Stimulated activated CD4-positive, alpha-beta T cell treated with anti-CD3 and anti-CD28 coated beads, TNF-alpha, amount 100 ng/mL, for 24 hours (primary cell): ENCODE data around the gene BMP15.

Experiments used
- DNase-seq, 3 experiments: peaks; one replicate each; pipeline ENCODE4 v3.0.0-alpha.2; 2020; ENCODE audit warnings: low read depth in 3 of 3

Gene BMP15

DNA sequence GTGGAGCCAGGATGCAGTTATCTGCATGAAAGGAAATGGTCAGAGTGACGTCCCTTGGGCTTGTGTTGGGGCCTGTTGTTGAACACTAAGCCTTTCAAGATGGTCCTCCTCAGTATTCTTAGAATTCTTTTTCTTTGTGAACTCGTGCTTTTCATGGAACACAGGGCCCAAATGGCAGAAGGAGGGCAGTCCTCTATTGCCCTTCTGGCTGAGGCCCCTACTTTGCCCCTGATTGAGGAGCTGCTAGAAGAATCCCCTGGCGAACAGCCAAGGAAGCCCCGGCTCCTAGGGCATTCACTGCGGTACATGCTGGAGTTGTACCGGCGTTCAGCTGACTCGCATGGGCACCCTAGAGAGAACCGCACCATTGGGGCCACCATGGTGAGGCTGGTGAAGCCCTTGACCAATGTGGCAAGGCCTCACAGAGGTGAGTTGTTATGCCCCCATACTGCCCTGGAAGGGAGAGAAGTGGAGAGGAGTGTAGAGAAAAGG, at the start of gene BMP15:
Gene BMP15 (plus strand): TSS at position 51 of the 492 bp plus-strand sequence. CDS start 49 bp downstream, at position 100.
- no peak for DNase-seq

DNA sequence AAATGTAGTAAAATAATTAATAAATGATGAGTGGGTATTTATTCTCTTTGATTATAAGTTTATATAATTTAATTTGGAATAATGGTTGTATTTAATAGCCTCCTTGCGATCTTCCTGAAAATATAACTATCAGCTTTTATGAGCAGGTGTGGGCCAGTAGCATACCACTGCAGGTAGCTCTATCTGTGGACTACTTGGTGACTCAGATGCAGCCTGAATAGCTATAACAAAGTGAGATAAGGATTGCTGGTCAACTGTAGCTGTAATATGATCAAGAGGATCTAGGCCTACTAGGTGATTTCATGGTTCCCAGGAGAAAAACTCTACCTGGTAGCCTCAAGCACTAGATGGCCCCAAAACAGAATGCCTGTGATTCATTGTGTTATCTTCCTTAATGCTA, 47.1 kb upstream of the BMP15 start:
- DNase-seq: no peak

DNA sequence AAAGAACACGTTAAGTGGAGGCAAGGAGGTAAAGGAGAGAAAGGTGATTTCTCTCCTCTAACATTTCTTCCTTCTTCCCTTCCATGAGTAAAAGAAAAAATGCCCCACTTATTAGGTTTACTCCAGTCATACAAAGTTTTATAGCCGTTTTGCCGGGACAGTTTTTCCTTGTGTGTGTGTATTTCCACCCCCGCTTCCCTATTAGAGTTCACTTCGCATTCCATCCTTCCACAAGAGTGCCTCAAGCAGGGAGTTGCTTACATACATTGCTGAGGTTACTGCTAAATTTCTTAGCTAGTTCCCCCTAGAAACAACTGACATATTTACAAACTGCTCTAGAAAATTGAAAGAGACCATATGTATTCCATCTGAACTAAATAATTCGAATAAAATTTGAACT, 45.2 kb upstream of the BMP15 start:
- DNase-seq: no peak

DNA sequence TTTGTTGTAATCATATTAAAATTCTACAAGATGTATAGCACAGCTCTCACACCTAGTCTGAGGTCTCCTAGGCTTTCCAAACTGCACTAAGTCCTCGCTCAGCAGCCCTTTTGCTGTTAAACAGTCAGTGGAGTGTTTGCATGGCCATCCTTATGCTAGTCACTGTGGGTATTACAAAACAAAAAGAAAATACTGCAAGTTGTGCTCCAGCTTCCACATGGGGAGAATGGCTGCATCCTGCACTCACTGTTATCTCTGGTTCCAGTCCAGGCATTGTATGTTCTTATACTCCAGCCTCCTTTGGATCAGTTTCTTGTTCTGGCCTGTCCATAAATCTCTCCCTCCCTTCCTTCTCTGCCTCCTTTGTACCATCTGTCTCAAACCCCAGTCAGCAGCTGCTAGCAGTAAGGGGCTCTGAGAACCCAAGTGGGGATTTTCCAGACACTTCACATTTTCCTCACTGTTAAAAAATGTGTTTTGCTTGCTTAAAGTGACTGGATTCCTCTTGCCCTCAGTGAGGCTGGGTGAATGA, 38.5 kb upstream of the BMP15 start:
- DNase-seq: no peak

DNA sequence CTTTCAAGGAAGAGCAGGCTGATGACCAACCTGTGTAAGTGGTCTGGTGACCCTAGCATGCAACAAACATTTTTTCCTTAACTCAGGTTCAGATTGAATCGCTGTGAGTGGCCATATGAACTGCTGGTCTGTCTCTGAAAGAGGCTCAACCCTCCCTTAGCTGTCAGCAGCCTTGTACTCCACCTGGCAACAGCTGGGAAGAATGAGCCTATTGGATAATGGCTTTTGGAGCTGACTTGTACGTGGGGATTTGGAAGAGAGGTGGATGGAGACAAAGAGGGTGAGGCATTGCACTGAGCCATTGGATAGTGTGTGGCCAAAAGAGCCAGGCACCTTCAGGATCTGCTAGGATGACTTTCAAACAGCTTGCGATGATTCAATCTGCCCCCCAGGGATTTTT, 35.7 kb upstream of the BMP15 start:
- DNase-seq: no peak

DNA sequence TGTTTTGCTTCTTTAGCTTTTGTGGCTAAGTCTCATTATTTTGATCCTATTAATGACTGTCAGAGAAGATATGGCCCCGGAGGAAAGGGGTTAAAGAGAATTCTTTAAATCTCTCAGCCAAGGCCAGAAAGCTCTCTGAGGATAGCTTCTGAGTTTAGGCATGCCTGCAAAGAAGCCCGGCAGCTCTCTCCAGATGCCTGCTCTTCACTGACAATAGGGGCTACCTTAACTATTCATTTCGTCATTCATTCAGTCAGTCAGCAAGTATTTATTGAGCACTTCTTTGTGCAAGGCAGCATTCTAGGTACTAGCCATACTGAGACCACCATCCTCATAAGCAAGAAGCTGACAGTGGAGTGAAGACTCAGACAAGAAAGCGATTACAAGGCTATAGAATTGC, 34.0 kb upstream of the BMP15 start:
- DNase-seq: no peak

DNA sequence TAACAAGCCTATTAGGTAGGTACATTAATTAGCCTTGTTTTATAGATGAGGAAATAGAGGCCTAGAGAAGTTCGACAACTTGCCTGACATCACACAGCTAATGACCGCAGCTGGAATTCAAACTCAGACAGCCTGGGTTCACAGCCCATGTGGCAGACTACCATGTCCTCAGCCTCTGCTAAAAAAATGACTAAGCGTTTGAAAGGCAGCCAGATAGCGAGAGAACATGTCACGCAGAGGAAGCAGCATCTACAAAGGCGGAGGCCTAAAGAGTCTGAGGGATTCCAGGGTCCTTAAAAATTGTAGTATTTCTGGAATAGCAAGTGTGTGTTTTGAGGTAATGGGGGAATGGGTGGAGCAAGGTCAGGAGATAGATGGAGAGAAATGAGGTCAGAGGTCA, 33.2 kb upstream of the BMP15 start:
- DNase-seq: no peak

DNA sequence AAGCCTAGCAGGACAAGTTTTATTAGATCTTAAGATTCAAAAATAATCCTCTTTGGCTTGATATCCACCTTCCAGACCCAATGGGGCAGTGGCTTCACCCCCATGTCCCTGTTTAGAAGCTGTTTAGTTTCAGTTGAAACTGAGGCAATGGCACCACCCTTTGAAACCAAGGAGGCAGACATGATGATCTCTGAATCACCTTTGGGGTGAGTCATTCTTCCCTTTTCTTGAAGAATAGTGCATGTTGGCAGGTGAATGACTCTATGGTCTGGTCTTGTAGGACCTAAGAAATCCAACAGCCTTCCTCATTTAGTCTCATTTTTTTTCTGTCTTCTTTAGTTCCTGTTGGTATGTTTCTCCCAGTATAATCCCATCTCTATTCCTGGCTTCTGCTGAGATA, 29.5 kb upstream of the BMP15 start:
- no peak for DNase-seq

DNA sequence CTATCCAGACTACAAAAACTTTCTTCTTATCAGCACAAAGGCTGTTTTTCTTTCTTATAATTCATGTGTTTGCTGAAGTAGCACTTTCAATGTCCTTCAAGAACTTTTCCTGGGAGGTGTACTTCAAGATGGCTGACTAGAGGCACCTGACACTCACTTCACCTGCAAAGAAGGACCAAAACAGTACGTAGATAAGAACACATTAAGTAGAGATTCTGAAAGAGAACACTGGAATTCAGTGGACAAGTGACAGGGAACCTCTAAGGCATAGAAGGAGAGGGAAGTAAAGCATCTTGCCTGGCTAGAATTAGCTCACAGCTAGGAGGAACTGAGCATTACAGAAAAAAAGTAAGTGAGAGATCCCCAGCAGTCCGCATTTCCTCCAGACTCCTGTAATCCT, 21.7 kb upstream of the BMP15 start:
- no peak for DNase-seq

DNA sequence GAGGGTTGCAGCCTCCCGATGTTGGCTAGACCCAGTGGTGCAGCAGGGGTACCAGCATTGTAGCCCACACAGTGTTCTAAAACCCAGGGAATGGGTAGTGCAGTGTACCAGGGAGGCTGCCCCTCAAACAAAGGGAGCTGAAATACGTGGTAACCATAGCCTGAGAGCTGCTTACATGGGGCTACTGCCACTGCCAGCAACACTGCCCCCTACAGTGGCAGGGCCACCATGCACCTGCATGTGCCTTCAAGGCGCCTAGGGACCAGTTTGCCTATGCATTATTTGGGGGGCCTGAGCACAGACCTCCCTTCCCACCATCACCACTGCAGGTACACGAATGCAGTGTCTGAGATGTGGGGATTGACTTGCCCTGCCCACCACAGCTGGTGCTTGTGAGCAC, 21.0 kb upstream of the BMP15 start:
- DNase-seq: no peak

DNA sequence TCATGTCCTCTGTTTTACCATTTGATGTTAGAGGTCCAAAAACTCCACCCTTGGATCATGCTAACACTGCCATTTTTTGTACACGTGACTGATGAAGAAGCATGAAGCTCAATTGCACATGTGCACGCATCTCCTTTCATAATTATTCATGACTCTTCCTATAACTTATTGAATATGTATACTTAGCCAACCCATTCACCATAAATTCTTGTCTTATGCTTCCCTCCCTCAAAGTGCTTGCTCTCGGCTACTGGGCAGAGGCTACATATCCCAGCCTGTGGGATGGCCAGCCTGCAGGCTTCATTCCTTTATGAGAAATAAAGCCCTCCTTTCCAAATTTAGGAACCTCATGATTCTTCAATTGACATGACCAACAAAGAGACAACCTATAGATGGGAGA, 17.5 kb upstream of the BMP15 start:
- no peak for DNase-seq

DNA sequence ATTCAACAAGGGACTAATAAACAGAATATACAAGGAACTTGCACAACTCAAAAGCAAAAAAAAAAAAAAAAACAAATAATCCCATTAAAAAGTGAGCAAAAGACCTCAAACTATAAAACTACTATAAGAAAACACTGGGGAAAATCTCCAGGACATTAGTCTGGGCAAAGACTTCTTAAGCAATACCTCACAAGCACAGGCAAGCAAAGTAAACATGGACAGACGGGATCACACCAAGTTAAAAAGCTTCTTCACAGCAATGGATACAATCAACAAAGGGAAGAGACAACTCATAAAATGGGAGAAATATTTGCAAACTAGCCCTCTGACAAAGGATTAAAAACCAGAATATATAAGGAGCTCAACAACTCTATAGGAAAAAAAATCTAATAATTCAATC, 17.1 kb upstream of the BMP15 start:
- DNase-seq: no peak

DNA sequence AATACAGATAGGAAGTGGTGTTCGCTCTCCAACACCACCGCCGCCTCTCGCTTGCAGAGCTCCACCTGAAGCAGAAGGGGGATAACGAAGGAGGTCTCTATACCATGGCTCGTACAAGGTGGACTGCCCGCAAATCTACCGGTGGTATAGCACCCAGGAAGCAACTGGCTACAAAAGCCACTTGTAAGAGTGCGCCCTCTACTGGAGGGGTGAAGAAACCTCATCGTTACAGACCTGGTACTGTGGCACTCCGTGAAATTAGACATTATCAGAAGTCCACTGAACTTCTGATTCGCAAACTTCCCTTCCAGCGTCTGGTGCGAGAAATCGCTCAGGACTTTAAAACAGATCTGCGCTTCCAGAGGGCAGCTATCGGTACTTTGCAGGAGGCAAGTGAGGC, 5.2 kb upstream of the BMP15 start:
- no peak for DNase-seq

DNA sequence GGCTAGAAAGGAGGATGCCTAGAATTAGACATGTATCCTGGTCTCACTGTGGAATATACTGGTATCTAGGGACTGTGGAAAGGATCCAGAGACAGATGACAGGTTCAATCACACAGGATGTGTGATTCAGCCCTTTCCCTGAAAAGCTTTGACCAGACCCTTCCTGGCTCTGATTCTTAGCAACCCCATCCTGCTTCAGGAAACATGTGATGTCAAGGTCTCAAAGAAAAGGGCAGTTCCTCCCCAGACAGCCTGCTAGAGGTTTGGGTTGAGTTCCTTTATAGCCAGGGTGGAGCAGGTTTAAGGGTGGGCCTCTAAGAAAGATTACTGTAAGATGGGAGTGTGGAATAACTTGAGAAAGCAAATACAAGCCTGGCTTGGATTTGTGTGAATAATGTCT, 3.0 kb downstream of the BMP15 start:
- no peak for DNase-seq

DNA sequence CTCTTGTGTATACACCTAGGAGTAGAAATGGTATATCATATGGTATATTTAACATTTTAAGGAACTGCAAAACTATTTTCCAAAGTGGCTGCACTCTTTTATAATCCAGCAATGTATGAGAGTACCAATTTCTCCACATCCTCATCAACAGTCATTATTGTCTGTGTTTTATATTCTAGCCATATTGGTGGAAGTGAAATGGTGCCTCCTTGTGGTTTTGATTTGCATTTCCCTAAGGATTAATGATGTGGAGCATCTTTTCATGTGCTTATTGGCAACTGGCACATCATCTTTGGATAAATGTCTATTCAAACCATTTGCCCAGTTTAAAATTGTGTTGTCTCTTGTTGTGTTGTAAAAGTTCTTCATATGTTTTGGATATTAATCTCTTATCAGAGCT, 9.6 kb downstream of the BMP15 start:
- no peak for DNase-seq

DNA sequence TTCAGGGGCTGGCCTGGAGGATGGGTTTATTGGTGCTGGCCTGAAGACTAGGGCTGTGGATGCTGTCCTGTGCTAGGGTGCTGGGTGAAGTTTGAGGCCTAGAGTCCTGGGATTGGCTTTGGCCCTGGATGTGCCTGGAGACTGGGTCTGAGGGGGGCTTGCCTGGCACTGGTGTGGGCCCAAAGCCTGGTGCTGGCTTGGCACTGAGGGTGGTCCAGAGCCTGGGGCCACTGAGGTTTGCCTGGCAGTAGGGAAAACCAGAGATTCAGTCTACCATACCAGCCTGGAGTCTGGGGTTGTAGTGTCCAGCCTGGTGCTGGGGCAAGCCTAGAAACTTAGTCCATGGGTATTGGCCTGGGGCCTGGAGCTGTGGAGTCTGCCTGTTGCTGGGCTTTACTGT, 16.6 kb downstream of the BMP15 start:
- no peak for DNase-seq

DNA sequence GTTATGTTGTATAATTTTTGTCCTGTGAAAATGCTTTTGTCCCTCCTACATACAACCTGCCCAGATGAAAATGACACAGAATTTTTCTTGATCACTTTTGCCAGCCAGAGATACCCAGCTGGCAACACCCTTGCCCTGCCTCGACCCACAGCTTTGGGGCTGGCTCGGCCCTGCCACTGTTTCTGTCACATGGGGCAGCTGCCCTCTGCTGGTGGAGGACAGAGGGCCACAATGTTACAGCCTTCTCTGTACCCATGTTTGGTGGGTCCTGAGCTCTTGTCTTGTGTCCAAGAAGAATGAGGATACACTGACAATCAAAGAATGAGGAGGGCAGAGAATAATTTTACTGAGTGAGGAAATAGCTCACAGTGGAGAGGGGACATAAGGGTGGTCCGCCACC, 31.1 kb downstream of the BMP15 start:
- peak in 1 of 3 experiments; percentile 0 for DNase-seq

DNA sequence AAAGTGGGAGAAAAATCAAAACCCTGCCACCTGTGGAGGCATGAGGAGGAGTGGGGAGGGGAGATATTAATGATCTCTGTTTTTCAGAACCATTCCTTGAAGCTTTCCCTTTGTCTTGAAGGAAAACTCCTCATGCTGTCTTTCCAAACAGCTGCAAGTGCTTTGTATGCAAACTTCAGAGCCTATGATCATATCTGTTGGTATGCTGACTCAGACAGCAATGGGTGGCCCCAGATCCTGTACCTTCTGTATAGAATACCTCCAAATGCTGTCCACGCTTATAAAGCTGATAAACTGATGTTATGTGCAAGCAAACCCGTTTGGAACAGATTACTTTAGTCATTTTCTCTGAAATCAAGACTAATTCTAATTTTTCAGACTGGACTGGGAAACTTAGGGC, 31.9 kb downstream of the BMP15 start:
- DNase-seq: no peak

DNA sequence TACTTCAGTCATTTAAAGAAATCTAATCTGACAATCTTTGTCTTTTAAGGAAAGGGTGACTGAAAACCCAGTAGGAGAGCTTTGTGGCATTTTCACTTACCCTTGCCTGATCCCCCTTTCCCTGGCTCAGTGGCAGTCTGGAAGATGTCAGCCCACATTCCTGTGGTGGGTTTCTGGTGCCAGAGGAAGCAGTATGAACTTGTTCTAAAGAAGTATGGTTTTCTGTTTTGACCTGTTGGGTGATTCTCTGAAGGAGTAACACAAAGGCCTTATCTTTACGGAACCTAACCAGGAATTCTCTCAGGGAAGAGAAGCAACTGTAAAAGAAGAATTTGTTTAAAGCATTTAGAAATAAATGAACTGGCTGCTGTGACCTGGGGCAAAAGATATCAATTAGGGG, 41.9 kb downstream of the BMP15 start:
- no peak for DNase-seq

DNA sequence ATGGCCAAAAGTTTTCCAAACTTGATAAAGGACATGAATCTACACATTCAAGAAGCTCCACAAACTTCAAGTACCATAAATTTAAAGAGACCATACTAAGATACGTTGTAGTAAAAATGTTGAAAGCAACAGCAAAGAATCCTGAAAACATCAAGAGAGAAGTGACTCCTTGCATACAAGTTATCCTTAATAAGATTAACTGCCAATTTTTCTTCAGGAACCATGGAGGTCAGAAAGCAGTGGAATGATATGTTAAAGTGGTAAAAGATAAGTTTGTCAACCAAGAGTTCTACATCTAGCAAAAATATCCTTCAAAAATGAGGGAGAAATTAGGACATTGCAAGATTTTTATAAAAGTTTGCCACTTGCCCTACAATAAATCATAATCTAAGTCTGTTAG, 43.3 kb downstream of the BMP15 start:
- DNase-seq: no peak

DNA sequence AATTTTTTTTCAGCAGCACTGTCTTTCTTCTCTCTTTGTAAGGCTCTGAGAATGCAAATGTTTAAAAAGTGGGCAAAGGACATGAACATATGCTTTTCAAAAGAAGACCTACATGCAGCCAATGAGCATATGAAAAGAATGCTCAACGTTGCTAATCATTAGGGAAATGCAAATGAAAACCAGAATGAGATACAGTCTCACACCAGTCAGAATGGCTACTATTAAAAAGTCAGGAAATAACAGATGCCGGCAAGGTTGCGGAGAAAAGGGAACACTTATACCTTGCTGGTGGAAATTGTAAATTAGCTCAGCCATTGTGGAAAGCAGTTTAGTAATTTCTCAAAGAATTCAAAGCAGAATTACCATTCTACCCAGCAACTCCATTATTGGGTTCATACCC, 51.6 kb downstream of the BMP15 start:
- no peak for DNase-seq

DNA sequence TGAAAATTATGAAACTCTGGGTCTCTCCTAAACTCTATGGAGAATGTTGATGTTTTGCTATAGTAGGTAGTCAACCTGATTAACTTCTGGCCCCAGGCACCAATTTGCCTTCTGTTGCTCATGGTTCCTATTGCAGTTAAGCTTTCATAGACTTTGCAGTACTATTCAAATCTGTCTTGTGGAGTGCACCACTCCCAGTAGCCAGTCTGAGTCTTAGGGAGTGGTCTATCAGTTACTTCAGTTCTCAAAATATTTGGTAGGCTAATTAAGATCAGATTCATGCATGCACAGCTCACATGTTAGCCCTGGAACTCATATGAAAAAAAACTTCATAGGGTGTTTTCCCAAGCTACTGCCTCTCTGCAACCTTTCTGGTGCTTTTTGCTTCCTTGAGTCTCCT, 53.3 kb downstream of the BMP15 start:
- no peak for DNase-seq
